GM21367 (cell line): ENCODE data around the gene PIP5K1C.

Experiments
- ATAC-seq: cut with Tn5 transposase; IDR thresholded peaks from one replicate; pipeline ENCODE4 v1.9.1; 2021; ENCODE audit not compliant: unreplicated experiment

The PIP5K1C gene

DNA sequence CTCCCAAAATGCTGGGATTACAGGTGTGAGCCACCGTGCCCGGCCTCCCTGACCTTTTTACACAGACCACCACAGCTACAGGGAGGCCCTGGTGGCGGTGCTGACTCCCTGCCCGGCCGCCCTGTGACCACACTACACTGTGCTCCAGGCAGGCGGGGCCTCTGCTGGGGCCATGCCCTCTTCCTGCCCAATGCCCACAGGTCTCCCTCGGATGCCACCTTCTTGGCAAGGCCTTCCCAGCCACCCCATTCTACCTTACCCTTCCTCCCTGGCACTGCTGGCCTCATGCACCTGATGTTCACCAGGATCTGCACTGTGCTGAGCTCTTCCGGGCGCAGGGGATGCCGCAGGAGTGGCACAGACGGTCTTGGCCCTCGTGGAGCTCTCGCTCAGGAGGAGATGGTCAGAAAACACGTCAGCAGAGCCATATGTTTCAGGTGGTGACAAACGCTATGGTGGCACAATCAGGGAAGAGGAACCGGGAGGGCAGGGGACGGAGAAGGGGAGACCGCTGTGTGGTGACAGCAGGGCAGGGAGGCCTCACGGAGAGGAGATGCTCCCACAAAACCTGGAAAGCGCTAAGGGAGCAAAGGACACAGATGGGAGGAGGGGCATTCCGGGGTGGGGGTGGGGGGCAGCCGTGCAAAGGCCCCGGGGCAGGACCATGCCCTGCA, 4.1 kb downstream of the PIP5K1C start:
- ATAC-seq = no peak

DNA sequence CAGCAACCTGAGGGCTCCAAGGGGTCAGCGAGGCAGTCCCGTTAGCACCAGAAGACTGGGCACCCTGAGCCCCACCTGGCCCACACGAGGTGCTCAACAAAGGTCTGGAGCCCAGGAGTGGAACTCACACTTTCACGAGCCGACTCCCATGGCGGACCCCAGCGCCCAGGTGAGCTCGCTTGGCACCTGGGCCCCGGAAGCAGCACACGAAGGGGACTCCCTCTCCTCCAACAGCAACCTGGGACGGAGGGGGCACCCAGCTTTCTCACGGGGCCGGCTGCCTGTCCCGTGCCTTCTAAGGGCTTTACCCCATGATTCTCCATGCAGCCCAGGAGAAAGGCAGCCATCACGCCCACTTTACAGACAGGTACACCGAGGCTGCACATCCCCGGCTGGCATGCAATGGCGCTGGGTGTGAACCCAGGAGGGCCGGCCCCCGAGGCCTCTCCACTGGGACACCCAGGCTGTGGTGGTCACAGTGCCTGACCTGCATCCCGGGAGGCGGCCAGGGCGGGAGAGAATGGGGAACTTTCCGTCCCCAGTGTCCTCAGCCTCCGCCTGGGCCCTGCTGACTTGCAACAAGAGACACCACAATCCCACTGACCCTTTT, 5.0 kb downstream of the PIP5K1C start:
- no peak for ATAC-seq

DNA sequence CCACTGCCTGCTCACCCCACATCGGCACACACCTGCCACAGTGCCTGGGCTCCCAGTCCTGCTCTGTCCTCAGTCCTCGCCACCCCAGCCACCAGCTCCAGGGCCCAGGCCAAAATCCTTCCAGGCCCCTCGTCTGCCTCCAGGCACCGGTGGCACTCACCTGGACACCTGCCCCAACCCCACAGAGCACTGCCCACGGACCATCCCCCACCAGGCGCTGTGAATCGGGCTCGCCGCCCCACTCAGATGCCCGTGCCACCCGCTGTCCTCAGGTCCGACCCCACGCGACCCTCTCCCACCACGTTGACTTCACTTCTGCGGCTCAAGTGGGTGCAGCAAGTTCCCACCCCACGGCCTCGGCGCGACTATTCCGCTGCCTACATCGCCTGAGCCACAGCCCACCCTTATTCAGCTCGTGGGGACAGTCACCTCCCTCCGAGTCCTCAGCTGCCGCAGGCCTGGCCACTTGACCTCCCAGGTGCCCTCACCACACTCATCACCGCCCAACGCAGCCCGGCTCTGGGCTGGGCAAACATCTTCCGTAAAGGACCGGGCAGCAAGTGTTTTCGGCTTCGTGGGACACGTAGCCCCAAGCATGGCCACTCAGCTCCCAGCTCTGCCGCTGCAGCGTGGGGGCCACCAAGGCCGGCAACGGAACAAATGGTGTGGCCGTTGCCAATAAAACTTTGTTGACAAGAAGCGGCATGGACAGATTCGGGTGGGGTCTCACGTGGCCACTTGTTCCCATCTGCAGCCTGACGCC, 5.7 kb downstream of the PIP5K1C start:
- no peak for ATAC-seq

DNA sequence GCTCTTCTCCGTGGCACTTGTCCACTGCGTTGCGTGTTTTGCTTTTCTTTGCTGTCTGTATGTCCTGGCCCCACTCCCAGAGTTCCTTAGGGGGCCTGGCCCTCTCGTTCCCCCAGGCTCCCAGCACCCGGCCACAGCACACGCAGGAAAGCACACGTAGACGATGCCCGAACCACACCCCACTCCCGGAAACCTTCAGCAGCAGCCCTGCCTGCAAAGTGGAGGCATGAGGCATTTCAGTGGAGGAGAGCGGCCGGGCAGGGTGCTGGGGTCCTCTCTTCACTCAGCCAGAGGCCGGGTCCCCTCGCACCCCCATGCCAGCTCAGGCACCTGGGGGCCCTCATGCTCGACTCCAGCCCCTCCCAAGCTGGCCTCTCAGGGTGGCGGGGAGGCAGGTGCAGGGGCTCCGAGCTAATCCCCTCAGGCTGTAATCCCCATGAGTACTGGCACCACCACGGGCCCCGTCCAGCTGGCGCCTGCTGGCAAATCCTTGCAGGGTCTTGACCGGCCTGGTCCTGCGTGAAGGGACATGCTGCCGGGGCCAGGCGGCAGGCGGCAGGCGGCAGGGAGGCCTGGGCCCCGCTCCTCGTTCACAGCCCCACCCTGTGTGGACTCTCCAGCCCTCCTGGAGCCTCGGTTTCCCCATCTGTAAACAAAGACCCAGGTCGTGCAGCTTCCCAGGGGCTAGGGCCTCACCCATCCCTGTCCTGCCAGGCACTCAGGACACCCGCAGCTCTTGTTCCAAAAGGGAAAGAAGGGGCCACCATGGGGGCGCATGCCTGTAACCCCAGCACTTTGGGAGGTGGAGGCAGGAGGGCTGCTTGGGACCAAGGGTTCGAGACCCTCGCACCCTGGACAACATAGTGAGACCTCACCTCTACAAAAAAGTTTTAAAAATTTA, 7.0 kb downstream of the PIP5K1C start:
- ATAC-seq = no peak

DNA sequence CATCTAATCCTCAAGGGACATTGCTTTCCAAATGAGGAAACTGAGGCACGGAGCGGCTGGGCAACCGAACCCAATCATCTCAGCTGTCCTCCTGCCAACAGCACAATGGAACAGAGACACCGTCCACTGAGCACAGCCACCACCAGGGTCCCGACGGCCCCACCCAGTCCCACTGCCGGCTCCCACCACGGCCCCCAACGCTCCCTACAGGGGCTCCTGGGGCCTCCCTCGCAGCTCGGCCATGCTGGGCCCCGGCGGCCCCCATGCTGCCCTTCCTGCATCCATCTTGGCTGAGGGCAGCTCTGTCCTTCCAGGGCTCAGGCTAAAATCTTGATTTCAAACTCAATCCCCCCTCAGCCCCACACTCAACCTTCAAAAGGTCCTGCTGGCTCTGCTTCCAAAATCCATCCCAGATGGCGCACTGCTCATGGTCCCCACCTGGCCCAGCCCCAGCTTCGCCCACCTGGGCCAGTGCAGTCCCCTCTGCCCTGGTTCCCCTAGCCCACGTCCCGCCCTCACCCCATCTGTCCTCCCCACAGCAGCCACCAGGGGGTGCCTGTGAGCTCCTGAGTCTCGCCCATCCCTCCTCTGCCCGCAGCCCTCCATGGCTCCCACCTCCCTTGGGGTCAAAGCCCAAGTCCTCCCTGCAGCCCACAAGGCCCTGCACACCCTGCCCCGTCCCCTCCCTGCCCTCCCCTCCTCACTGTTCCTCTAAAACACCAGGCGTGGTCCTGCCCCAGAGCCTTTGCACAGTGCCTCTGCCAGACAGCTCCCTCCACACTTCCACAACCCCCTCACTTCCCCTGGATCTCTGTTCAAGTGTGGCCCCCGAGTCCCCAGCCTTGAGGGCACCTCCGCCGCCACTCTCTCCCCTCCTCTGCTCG, 7.9 kb downstream of the PIP5K1C start:
- ATAC-seq = no peak

DNA sequence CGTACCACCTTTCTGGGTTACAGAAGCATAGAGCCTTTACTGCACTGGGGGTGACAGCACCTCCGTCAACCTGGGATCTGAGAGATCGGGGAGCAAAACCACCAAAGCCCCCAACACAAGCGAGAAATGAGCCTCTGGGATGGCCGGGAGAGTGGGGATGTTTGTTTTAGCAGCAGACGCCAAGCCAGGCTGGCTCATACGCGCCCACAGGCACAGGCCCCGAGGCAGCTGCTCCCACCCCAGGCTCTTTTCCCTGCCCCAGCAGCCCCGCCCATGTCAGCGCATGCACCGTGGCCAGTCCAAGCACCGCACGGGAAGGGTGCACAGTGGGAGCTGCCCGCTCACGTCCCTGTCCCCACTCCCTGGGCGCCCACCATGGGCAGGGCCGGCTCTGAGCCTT, 8.5 kb downstream of the PIP5K1C start:
- no peak for ATAC-seq

DNA sequence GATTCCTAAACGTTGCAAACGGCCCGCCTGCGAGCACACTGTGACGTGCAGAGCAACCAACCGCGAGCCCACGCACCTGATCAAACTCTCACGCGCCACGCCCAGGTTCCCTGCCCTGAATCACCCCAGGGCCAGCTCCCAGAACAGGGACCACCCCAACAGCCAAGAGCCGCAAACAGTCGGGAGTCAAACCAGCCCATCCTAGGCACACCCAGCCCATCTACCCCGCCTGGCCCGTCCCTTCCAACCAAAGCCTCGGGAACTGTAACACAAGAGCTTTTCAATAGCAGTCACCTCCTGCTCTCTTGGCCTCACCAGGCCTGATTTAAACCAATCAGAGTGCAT, 8.9 kb downstream of the PIP5K1C start:
- no peak for ATAC-seq

DNA sequence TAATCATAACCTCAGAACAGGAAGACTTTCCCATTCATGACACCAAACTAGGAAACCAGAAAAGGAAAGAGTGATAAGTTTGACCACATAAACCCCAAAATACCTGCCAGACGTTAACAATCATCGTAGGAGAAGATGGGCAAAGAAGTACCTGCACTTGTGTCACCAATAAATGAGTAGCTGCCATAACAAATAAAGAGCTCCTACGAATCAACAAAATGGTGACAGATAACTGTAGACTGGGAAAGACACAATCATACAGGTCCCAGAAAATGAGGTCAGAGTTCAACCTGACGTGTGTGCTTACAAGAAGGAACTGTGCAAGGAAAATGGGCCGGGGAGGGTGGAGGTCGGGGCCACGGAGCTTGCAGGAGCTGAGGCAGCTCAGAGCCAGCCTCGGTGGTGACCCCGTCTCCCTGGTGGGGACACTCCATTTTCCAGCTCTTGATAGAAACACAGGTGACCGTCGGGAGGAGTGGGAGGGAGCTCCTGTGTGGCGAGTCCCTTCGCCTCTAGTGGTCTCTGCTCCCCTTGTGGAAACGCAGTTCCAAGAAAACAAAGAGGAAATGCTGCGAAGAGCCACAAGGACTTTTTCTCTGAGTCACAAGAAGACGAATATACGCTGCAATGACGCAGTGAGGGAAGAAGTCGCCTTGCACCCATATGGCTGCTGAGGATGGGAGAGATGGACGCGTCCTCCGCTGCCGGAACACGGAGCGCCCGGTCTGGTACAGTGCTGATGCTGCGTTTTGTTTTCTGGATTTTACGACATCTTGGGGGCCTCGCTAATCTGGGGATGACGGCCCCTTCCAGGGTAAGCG, 9.5 kb downstream of the PIP5K1C start:
- no peak for ATAC-seq

DNA sequence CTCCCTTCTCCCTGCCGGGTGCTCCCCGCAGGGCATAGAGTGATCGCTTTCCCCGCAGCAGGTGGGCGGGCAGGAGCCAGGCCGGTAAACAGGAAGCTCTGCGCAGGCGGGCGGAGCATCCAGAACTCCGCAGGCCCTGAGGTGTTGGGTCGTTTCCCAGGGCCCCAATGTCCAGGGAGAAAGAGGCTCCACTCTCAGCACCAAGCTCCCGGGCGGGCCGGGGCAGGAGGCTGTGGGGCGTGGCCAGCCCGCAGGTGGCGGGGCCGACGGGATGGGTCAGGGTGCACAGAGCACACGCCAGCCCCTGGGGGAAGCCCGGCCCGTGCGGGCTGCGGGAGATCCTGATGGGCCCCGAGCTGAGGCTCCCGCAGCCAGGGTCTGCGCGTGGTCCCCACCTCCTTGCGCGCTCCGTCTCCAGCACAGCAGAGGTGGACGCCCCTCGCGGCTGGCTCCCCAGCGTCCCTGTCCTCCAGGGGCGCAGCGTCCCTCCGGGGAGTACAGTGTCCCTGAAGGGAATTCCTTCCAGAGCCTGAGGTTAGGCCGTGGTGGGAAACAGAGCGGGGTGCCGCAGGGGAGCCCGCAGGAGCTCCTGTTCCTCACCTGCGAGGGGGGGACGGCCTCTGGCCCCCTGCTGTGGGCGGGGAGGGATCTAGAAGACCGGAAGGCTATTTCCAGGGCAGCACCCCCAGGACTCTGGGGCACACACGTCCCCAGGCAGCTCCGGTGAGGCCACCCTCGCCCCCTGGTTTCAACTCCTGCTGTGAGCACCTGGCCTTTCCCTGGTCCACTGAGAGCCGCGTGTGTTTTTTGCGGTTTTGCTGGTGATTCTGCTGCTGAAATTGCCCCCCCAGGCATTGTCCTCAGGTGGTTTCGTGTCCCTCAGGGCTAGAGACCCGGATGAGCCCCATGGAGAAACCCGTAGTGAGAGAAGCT, 12.2 kb downstream of the PIP5K1C start:
- ATAC-seq = no peak

DNA sequence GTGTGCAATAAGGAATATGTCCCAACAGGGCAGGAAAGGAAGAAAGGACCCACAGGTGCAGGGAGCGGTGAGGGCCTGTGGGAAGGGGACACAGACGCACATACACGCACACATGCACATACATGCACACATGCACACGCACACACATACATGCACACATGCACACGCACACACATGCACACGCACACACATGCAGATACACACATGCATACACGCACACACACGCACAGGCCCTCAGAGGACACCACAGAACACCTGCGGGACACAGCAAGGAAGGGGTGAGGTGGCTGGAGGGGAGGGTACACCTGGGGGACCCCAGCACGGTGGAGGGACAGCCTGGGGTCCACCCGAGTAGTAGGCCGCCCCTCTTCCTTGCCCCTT, 12.9 kb downstream of the PIP5K1C start:
- ATAC-seq = no peak

DNA sequence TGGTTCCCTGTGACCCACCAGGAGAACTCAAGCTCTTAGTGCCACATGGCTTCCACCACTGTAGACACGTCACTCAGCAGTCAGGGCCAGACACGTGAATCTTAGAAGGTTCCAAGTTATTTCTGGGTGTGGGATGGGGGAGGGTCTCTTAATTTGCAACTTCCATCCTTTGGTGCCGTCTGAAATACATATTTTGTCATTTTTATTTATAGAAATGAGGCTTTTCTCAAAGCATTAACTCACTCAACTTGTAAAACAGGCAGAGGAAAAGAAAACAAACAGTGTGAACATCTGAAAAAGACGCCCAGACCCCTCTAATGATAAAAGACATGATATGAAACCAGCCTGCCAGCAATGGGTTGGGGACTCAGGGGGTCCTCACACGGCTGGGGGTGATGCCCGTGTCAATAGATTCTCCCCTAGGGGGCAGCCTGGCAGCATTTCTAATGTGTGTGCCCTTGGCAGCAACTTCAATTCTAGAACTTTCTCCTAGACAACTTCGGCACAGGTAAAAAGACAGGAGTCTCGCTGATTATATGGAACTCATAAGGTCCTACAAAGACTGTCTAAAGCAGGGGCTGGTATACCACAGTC, 15.4 kb downstream of the PIP5K1C start:
- ATAC-seq = no peak

DNA sequence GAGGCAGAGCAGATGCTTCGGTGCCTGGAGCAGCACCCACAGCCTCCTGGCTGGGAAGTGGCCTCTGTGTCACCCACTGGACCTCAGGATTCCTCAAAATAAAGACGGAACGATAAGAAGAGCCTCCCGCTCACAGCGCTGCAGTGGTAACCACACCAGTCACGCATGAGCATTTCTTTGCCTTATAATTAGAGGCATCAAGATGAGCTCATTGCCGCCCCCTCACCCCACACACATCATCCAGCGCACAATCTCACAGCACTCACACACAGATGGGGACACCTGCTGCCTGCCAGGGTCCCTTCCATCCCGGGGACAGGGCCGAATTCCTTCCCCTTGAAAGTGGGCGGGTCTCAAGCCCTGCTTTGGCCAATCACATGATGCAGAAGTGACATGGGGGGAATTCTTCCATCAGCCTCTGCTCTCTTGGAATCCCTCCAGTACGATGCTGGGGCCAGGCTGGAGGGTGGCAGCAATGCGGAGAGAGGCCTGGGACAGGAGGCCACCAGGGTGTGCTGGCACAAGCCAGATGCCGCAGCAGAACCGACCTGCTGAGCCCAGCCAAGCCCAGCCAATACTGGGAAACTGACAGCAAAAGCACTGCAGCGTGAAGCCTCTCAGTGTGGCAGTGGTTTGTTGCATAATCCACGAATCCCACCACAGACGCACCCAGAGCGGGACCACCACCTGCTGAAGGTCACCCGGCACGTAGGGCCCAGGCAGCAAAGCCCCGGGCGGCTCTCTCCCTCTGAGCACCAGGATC, 16.0 kb downstream of the PIP5K1C start:
- no peak for ATAC-seq

DNA sequence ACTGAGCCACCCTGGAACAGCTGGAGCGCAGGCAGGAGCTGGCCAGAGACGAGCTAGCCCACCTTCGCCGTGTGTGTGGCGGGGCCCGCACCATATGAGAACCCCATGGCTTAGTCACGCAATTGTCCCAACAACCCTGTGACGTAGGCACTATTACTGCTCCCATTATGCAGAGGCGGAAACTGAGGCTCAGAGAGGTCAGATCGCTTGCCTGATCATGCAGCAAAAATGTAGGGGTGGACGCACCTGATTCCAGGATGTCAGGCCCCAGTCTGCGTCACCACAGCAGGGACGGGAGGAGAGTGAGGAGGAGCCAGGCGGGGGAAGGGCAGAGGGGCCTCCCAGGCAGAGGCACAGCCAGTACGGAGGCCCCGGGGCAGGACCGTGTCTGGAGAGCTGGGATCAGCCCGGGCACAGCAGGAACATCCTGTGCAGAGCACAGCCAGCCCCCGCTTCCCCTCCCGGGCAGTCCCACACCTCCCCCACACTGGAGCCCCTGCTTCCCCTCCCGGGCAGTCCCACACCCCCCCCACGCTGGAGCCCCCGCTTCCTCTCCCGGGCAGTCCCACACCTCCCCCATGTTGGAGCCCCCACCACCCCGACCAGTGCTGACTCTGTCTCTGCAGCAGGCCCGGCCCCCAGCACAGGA, 16.7 kb downstream of the PIP5K1C start:
- no peak for ATAC-seq

DNA sequence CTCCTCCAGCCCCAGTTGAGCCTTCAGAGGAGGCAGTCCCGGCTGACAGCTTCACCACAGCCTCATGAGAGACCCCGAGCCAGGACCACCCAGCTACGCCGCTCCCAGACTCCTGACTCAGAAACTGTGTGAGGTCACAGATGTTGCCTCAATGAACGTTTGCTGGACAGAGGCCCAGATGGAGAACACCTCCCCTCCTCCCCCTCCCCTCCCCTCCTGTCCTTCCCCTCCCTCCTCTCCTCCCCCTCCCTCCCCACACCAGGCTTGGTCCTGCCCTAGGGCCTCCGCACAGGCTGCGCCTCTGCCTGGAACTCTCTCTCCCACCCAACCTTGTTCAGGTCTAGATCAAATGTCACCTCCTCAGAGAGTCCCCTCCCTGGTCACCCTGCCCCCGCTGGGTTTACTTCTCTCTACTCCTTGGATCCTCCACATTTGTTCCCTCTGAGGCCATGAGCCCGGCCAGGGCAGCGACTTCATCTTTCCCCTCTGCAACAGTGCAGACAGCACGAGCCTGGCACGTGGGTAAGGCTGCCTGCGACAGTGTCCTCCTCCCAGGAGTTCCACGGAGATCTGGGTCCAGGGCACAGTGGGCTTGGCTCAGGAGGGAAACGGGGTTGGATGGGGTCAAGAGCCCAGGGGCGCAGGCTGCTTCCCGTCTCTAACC, 17.4 kb downstream of the PIP5K1C start:
- no peak for ATAC-seq

DNA sequence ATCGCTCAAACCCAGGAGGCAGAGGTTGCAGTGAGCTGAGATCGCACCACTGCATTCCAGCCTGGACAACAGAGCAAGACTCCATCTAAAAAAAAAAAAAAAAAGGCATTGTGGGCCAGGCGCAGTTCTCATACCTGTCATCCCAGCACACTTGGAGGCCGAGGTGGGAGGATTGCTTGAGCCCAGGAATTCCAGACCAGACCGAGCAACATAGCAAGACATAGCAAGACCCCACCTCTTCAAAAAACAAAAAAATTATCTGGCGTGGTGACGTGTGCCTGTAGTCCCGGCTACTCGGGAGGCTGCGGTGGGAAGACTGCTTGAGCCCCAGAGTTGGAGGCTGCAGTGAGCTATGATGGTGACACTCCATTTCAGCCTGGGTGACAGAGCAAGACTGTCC, 18.0 kb downstream of the PIP5K1C start:
- no peak for ATAC-seq

DNA sequence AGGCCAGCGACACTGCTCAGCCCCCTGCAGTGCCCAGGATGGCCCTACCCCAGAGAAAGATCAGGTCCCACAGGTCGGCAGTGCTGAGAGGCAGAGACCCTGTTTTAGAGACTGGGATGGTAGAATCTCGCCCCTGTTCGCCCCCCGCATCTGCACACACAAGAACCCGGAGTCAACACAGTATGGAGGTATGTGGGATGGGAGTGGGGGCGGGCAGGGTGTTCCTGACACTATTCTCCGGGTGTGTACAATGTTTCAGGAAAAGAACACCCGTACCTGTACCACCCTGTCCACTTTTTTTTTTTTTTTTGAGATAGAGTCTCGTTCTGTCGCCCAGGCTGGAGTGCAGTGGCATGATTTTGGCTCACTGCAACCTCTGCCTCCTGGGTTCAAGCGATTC, 19.3 kb downstream of the PIP5K1C start:
- no peak for ATAC-seq
